ENCODE measurements around the gene PLEKHG1.

PLEKHG1 gene

GRCh38 chr6:150641398-150642139, 41.9 kb downstream of the PLEKHG1 start:
- DNase-seq: no peak

- no peak for DNase-seq
Observed at GRCh38 chr6:150646228-150646627, 46.5 kb downstream of the PLEKHG1 start.

DNA sequence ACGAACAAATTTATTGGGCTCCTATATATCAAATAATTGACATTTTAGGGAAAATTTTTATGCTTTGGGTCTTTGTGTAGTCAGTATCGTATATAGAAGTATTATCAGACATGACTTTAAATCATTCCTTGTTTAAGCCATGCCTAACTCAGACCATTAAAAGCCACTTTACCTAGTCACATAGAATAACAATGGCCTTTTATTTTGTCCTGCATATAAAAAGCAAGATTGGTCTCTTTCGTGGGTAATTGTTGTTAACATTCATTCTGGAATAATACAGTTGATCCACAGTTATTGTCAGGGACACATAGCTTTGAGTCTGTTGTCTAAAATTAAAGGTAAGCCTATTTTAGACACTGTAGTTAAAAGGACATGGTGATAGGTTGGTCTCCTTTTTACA, 47.4 kb downstream of the PLEKHG1 start:
- no peak for DNase-seq
